ENCODE results near the gene LILRA6.
A peak's percentile ranks its signal among the peaks of the same experiment; 100 is the strongest.
"Not testable (repeated sequence)": the region's sequence is repeated elsewhere in the genome, so short reads cannot be mapped to it uniquely, and the experiment has no call there.

LILRA6 gene

DNA sequence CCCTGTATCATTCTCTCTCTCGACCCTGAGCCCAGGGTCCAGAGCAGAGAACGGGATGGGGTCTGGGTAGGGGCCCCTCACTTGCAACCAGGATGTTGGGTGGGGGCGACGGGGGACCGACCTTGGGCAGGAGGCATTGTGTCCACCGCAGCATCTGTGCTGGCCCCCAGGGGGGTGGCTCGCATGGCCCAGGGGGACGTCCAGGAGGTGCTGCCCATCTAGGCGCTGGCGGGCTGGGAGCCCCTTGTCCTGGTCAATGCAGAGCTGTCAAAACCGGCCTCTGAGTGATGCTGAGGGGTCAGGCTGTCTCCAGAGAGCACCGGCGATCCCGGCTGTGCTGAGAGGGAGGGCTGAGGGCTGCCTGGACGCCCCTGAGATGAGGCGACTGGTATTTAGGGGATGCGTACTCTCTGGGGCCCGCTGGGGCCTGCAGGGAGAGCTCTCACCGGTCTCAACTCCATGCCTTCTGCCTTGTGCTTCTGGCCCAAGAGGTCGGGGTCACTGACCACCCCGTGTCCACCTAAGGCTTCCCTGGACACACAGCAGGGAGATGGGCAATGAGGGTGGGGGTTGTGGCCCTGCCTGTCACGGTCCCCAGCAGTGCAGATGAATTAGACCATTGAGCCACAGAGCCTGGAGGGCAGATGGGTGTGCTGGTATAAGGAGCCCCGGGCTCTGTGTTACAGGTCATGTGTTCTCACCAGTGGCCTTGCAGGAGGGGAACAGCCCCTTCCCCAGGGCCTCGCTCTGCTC lies 33.4 kb downstream of the LILRA6 start:
- TF ChIP-seq, protein P1, sequence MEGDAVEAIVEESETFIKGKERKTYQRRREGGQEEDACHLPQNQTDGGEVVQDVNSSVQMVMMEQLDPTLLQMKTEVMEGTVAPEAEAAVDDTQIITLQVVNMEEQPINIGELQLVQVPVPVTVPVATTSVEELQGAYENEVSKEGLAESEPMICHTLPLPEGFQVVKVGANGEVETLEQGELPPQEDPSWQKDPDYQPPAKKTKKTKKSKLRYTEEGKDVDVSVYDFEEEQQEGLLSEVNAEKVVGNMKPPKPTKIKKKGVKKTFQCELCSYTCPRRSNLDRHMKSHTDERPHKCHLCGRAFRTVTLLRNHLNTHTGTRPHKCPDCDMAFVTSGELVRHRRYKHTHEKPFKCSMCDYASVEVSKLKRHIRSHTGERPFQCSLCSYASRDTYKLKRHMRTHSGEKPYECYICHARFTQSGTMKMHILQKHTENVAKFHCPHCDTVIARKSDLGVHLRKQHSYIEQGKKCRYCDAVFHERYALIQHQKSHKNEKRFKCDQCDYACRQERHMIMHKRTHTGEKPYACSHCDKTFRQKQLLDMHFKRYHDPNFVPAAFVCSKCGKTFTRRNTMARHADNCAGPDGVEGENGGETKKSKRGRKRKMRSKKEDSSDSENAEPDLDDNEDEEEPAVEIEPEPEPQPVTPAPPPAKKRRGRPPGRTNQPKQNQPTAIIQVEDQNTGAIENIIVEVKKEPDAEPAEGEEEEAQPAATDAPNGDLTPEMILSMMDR (IDR thresholded peaks at IDR 0.05; ENCODE audit: control extremely low read depth, extremely low read depth, low read depth, missing control alignments), result no peak
- no peak for DNase-seq (ENCODE audit: extremely low spot score)
- ChIA-PET CTCF (interaction anchor here (1.0 kb wide), 1 partner anchor 182 kb away, joined by 3 read pairs; no protein-coding TSS in a partner anchor), POLR2A (interaction anchor here (1.1 to 5.7 kb wide), 4 partner anchors 9 to 20 kb away, joined by 3 to 30 read pairs (median 8); partner anchors contain the start of genes MBOAT7, RPS9 and TSEN34)

DNA sequence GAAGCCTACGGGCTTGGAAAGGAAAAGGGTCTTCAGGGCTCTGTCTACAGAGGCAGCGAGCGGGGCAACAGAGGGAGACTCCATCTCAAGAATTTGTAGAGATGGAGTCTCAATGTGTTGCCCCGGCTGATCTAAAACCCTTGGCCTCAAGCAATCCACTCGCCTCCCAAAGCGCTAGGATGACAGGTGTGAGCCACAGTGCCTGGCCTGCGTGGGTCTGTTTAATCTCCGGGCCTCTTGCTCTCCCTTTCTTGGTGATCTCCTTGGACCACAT lies 33.9 kb downstream of the LILRA6 start:
- ChIA-PET CTCF (interaction anchor here (1.0 to 1.2 kb wide), 2 partner anchors 12 to 182 kb away, joined by 3 read pairs; no protein-coding TSS in a partner anchor), POLR2A (interaction anchor here (0.7 to 5.7 kb wide), 4 partner anchors 8 to 35 kb away, joined by 4 to 30 read pairs (median 8); partner anchors contain the start of genes MBOAT7, RPS9, TMC4 and TSEN34)
- TF ChIP-seq, protein P1 (IDR thresholded peaks at IDR 0.05; ENCODE audit: control extremely low read depth, extremely low read depth, low read depth, missing control alignments), result no peak
- DNase-seq (ENCODE audit: extremely low spot score), result no peak

DNA sequence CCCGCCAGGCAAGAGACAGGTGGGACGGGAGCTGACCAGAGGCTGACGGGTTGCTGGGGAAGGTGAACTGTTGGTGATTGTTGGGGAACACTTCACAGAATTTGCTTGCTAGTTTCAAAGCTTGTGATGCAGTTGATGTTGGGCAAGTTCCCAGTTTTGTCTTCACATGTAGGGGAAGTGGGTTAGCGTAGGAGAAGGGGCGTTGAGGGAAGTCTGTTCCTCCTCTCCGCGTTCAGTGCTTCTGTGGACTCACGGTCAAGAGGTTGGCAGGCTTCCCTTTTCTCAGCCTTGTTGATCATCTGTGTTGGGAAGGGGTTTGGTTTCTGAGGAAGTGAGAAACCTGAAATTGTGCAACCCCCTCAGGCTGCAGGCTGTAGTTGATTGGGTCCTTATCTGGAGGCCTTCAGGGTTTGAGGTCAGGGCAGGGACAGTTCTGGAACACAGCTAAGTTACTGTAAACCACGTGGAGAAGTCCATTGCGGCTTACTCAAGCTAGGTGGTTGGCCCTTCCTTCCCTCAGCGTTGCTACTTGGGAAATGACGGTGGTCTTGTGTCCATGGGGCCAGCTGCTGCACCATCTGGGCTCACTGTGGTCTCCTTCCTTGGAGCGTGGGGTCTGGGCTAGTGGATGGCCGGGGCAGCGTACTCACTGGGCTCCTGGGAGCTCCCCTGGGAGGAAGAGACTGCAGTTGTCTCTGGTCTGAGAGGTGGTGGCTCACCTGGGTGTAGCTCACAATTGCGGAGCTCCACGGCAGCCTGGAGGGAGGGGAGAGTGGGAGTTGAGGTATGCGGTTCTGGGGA lies 34.4 kb downstream of the LILRA6 start:
- DNase-seq (ENCODE audit: extremely low spot score), result peak; percentile 66
- TF ChIP-seq, protein P1 (IDR thresholded peaks at IDR 0.05; ENCODE audit: control extremely low read depth, extremely low read depth, low read depth, missing control alignments), result no peak
- ChIA-PET POLR2A (interaction anchor here (0.7 to 5.7 kb wide), 4 partner anchors 8 to 35 kb away, joined by 4 to 30 read pairs (median 8); partner anchors contain the start of genes MBOAT7, RPS9, TMC4 and TSEN34), CTCF (interaction anchor here (1.0 to 1.2 kb wide), 3 partner anchors 11 to 183 kb away, joined by 3 read pairs; no protein-coding TSS in a partner anchor)

DNA sequence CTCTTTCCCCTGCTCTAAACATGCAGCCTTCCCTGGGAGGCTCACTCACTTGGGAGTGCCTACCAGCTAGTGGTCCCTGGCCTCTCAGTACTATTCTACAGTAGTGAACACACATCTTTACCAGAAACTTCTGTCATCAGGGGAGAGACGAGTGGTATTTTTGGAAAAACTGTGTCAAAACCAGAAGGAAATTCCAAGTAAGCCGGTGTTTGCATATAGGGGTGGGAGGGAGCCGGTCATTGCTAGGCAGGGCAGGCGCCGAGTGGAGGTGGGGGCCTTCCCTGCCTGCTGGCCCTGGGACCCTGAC lies 35.0 kb downstream of the LILRA6 start:
- POLR2A ChIA-PET, result interaction anchor here (1.6 to 5.7 kb wide), 2 partner anchors 16 to 18 kb away, joined by 11 to 30 read pairs; partner anchors contain the start of genes MBOAT7 and TSEN34
- TF ChIP-seq, protein P1 (IDR thresholded peaks at IDR 0.05; ENCODE audit: control extremely low read depth, extremely low read depth, low read depth, missing control alignments), result no peak
- CTCF ChIA-PET, result interaction anchor here (1.2 to 1.6 kb wide), 3 partner anchors 11 to 48 kb away, joined by 3 to 5 read pairs (median 3); partner anchors contain the start of gene LENG1
- no peak for DNase-seq (ENCODE audit: extremely low spot score)

DNA sequence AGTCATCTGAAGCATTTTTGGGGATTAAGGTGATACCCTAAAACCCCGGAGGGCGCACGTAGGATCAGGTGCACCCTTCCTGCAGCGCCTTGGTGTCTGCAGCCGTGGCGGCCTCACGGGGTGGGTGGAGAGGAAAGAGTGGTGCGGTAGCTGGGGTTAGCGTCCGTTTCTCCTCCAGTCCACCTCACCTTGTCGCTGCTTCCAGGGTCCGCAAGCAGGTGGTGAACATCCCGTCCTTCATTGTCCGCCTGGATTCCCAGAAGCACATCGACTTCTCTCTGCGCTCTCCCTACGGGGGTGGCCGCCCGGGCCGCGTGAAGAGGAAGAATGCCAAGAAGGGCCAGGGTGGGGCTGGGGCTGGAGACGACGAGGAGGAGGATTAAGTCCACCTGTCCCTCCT lies 35.4 kb downstream of the LILRA6 start:
- POLR2A ChIA-PET, result interaction anchor here (1.6 to 5.7 kb wide), 2 partner anchors 16 to 18 kb away, joined by 11 to 30 read pairs; partner anchors contain the start of genes MBOAT7 and TSEN34
- CTCF ChIA-PET, result interaction anchor here (1.6 to 3.1 kb wide), 2 partner anchors 47 to 59 kb away, joined by 5 to 8 read pairs; partner anchors contain the start of gene LENG1
- DNase-seq (ENCODE audit: extremely low spot score), result not testable (repeated sequence)

DNA sequence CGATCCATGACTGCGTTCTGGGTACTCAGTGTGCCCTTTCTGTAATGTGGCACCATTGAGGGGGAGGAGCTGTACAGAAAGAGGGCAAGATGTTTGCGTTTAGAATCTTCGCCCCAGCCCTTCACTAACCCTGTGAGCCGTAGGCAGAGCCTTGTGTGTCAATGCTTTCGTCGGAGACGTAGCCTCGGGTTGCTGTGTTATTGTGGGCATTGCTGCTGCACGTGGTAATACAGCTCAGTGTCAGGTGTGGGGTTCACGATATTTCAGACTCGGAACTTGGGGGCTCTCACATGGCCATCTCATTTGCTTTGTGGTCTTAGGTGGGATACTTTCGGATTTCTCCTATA lies 35.8 kb downstream of the LILRA6 start:
- DNase-seq (ENCODE audit: extremely low spot score), result no peak
- CTCF ChIA-PET, result interaction anchor here (1.6 to 4.0 kb wide), 3 partner anchors 17 to 59 kb away, joined by 5 to 22 read pairs (median 8); partner anchors contain the start of genes LENG1, MBOAT7 and TSEN34
- TF ChIP-seq, protein P1 (IDR thresholded peaks at IDR 0.05; ENCODE audit: control extremely low read depth, extremely low read depth, low read depth, missing control alignments), result no peak
- POLR2A ChIA-PET, result interaction anchor here (2.7 to 5.7 kb wide), 2 partner anchors 16 to 17 kb away, joined by 14 to 30 read pairs; partner anchors contain the start of genes MBOAT7 and TSEN34
